IMR-90 (cell line): ENCODE measurements around the gene HNRNPR. TPM values are rescaled to one million over a fixed set of nuclear protein-coding genes. Genes with fewer than 3 reads are reported as not detected.
A peak's percentile ranks its signal among the peaks of the same experiment; 100 is the strongest.

Source experiments
- ATAC-seq: fragments of 200-7000 bp; cut with Tn5 transposase; 2 replicates; pipeline ENCODE4 v1.9.1; 2020; ENCODE audit warnings: low read depth, mild to moderate bottlenecking, moderate library complexity
- BruUV-seq: library from RNA; stranded (reverse); fragments of 400-500 nt; replicated peaks from 2 replicates; lab custom pipeline; 2021; lab: Mats Ljungman, UMichigan
- CTCF ChIA-PET: fragments of 300-600 bp; formaldehyde crosslinking; extraction: SDS; loops from one replicate; lab custom pipeline; 2021; ENCODE audit warnings: antibody characterized with exemption; lab: Yijun Ruan, JAX
- POLR2A ChIA-PET: fragments of 300-600 bp; sonication (Branson Sonifier 250); formaldehyde crosslinking; loops from one replicate; lab custom pipeline; 2022; ENCODE audit warnings: antibody characterized with exemption; ENCODE audit not compliant: unreplicated experiment; lab: Charles Lee
- DNase-seq: peaks from one replicate; pipeline ENCODE4 v3.0.0; 2013
- H2AFZ ChIP-seq: replicated peaks from 2 replicates; pipeline ENCODE3; 2013; ENCODE audit warnings: low read length, mild to moderate bottlenecking; ENCODE audit not compliant: poor library complexity
- H2AK5ac ChIP-seq: 2 replicates; pipeline ENCODE4 v1.6.1; 2013; ENCODE audit warnings: low read depth, low read length, inconsistent platforms
- H2AK9ac ChIP-seq: replicated peaks from 2 replicates; pipeline ENCODE3; 2013; ENCODE audit warnings: mild to moderate bottlenecking, low read depth, low read length, moderate library complexity; ENCODE audit not compliant: poor library complexity
- H2BK120ac ChIP-seq: 2 replicates; pipeline ENCODE4 v1.6.1; 2013; ENCODE audit warnings: low read depth, low read length, inconsistent platforms
- H2BK15ac ChIP-seq: 3 replicates; pipeline ENCODE4 v1.6.1; 2013; ENCODE audit warnings: low read depth, low read length, inconsistent platforms
- H2BK20ac ChIP-seq: 2 replicates; pipeline ENCODE4 v1.6.1; 2013; ENCODE audit warnings: low read depth, mild to moderate bottlenecking, inconsistent platforms, low read length, moderate library complexity
- H2BK5ac ChIP-seq: 2 replicates; pipeline ENCODE4 v1.6.1; 2013; ENCODE audit warnings: mild to moderate bottlenecking, low read depth, low read length, inconsistent platforms; ENCODE audit not compliant: poor library complexity, severe bottlenecking
- H3K14ac ChIP-seq: replicated peaks from 2 replicates; pipeline ENCODE4 v1.6.1; 2013; ENCODE audit warnings: low read depth, low read length, inconsistent platforms
- H3K18ac ChIP-seq: 2 replicates; pipeline ENCODE4 v1.6.1; 2013; ENCODE audit warnings: low read depth, low read length, control low read depth
- H3K23ac ChIP-seq: 2 replicates; pipeline ENCODE4 v1.6.1; 2013; ENCODE audit warnings: low read depth, low read length, inconsistent platforms
- H3K27ac ChIP-seq: 2 replicates; pipeline ENCODE4 v1.5.1; 2013; ENCODE audit warnings: mild to moderate bottlenecking, control low read depth, low read length; ENCODE audit not compliant: insufficient read depth
- H3K27me3 ChIP-seq: 2 replicates; pipeline ENCODE4 v1.6.1; 2013; ENCODE audit warnings: low read length; ENCODE audit not compliant: control insufficient read depth, insufficient read depth
- H3K36me3 ChIP-seq: 2 replicates; pipeline ENCODE4 v1.6.1; 2013; ENCODE audit warnings: low read length, mixed read lengths; ENCODE audit not compliant: control insufficient read depth, insufficient read depth
- H3K4ac ChIP-seq: 2 replicates; pipeline ENCODE4 v1.6.1; 2013; ENCODE audit warnings: low read depth, low read length, inconsistent platforms
- H3K4me1 ChIP-seq: 2 replicates; pipeline ENCODE4 v1.6.1; 2013; ENCODE audit warnings: low read length, mixed read lengths; ENCODE audit not compliant: control insufficient read depth, insufficient read depth
- H3K4me2 ChIP-seq: 2 replicates; pipeline ENCODE4 v1.6.1; 2013; ENCODE audit warnings: low read depth, mild to moderate bottlenecking, control low read depth, low read length, moderate library complexity
- H3K4me3 ChIP-seq: 2 replicates; pipeline ENCODE4 v1.5.1; 2013; ENCODE audit warnings: low read depth, mild to moderate bottlenecking, control low read depth, low read length, moderate library complexity; ENCODE audit not compliant: insufficient read depth
- H3K56ac ChIP-seq: 2 replicates; pipeline ENCODE4 v1.6.1; 2013; ENCODE audit warnings: low read length, inconsistent platforms; ENCODE audit not compliant: insufficient read depth; ENCODE audit errors: extremely low read depth
- H3K79me1 ChIP-seq, 2 experiments: 2 replicates each; pipeline ENCODE4 v1.6.1; 2013; ENCODE audit warnings: low read length in 2 of 2, inconsistent platforms in 1 of 2, low read depth in 1 of 2
- H3K9ac ChIP-seq: 2 replicates; pipeline ENCODE4 v1.6.1; 2013; ENCODE audit warnings: low read depth, low read length, control low read depth
- H3K9me1 ChIP-seq: 2 replicates; pipeline ENCODE4 v1.6.1; 2013; ENCODE audit warnings: low read length, inconsistent platforms; ENCODE audit not compliant: insufficient read depth
- H3K9me3 ChIP-seq: 2 replicates; pipeline ENCODE4 v1.6.1; 2013; ENCODE audit warnings: low read length; ENCODE audit not compliant: control insufficient read depth, insufficient read depth
- H4K20me1 ChIP-seq: 2 replicates; pipeline ENCODE4 v1.6.1; 2013; ENCODE audit warnings: low read length, inconsistent platforms; ENCODE audit not compliant: insufficient read depth
- H4K5ac ChIP-seq: 2 replicates; pipeline ENCODE4 v1.6.1; 2013; ENCODE audit warnings: mild to moderate bottlenecking, low read depth, low read length, control low read depth
- H4K8ac ChIP-seq, 2 experiments: 2 replicates each; pipeline ENCODE4 v1.6.1; 2013; ENCODE audit warnings: low read depth in 2 of 2, low read length in 2 of 2, control low read depth in 1 of 2, inconsistent platforms in 1 of 2
- H4K91ac ChIP-seq: 2 replicates; pipeline ENCODE4 v1.6.1; 2013; ENCODE audit warnings: low read depth, low read length, inconsistent platforms; ENCODE audit not compliant: insufficient read depth
- ELK1 ChIP-seq: fragments of 150-350 bp; IDR thresholded peaks from 2 replicates; pipeline ENCODE4 v1.6.1; 2016; ENCODE audit warnings: low read depth, mild to moderate bottlenecking, low read length, moderate library complexity, borderline replicate concordance
- MAZ ChIP-seq: IDR thresholded peaks from 2 replicates; pipeline ENCODE4 v1.6.1; 2012; ENCODE audit warnings: low read depth, mild to moderate bottlenecking, low read length, improper control_type of control experiment, moderate library complexity, borderline replicate concordance
- POLR2A ChIP-seq: IDR thresholded peaks from 2 replicates; pipeline ENCODE4 v1.6.1; 2012; ENCODE audit warnings: mild to moderate bottlenecking, low read depth, low read length
- RCOR1 ChIP-seq: IDR thresholded peaks from 2 replicates; pipeline ENCODE4 v1.6.1; 2012; ENCODE audit warnings: mild to moderate bottlenecking, low read length, improper control_type of control experiment; ENCODE audit not compliant: insufficient replicate concordance
- WGBS, 2 experiments: methylation state at CpG; one replicate each; pipeline versions ENCODE4 v1.1.5 to v1.1.7; 2013; ENCODE audit warnings: missing lambda C conversion rate in 2 of 2; ENCODE audit not compliant: insufficient read length in 1 of 2; ENCODE audit errors: extremely low coverage in 2 of 2; 5-methylcytosine and 5-hydroxymethylcytosine counted together
- dilution Hi-C: fragments of 300-500 bp; cut with HindIII; formaldehyde crosslinking; loops from one replicate; pipeline ENCODE4 v1.14.3; 2018; ENCODE audit warnings: low sequenced_read_pairs; ENCODE audit not compliant: unreplicated experiment
- in situ Hi-C: fragments of 300-500 bp; cut with MboI; formaldehyde crosslinking; loops from 3 replicates; pipeline ENCODE4 v1.14.3; 2019; ENCODE audit warnings: low sequenced_read_pairs, inconsistent platforms, mixed read lengths
- intact Hi-C: fragments of 100-400 bp; cut with micrococcal nuclease; formaldehyde crosslinking; loops from 2 replicates; pipeline ENCODE4 v1.10.0; 2022
- polyA plus RNA-seq, 3 experiments: library from polyadenylated mRNA; depleted of rRNA; stranded (reverse); fragments of >200 nt; gene quantifications; 2 replicates each; pipeline ENCODE4 v1.2.3, GENCODE V29; 2012; ENCODE audit warnings: low replicate concordance in 1 of 3
- total RNA-seq: library from RNA; depleted of rRNA; stranded (reverse); fragments of >200 nt; gene quantifications from 2 replicates; pipeline ENCODE4 v1.2.3, GENCODE V29; 2012

HNRNPR gene
- total and polyA plus RNA-seq, 2 of the 4 experiments (the other 2 are of a cell fraction) = 99.7 to 111 TPM

GRCh38 chr1:23369335-23370013 lies 25.4 kb upstream of the HNRNPR start, which contains the start of gene ZNF436:
TSS of gene ZNF436 (minus strand) at chr1:23369836. CDS start at chr1:23368005, 1,831 bp downstream.
- peak within 1 kb of the TSS; percentile 97 for H3K56ac ChIP-seq
- H3K14ac ChIP-seq = peak within 1 kb of the TSS; percentile 99
- ChIA-PET POLR2A (no interaction called here), CTCF (interaction anchor here (0.5 to 1.5 kb wide), 3 partner anchors 34 to 173 kb away, joined by 3 to 8 read pairs (median 3); no protein-coding TSS in a partner anchor)
- peak within 1 kb of the TSS; percentile 98 for H4K91ac ChIP-seq
- H3K9me3 ChIP-seq = peaks cover 4% of the 10 kb centered on the region
- peak within 1 kb of the TSS; percentile 91 for H4K5ac ChIP-seq
- peak within 1 kb of the TSS; percentile 89; the same call in 1 of the 3 replicates for H2BK15ac ChIP-seq
- TF ChIP-seq POLR2A (peak; percentile 50), MAZ (no peak; the same call in 1 of the 2 replicates), ELK1 (no peak), RCOR1 (no peak)
- H3K27me3 ChIP-seq = no peaks in the 10 kb centered on the region
- intact Hi-C loops = loop anchor here (1.0 kb wide), 1 partner anchor 35 kb away; no protein-coding TSS in a partner anchor
- H3K23ac ChIP-seq = peak within 1 kb of the TSS; percentile 99
- H2AK9ac ChIP-seq = peak within 1 kb of the TSS; percentile 97
- H2BK120ac ChIP-seq = peak within 1 kb of the TSS; percentile 86
- H3K36me3 ChIP-seq = peaks cover 10% of the 10 kb centered on the region; the same call in 1 of the 2 replicates
- peaks cover 35 to 57% of the 10 kb centered on the region in 2 experiments for H3K79me1 ChIP-seq
- 2% methylated on average over 10 of the region's 29 CpGs; no CpG with 5 or more reads in 1 of the 2 experiments for WGBS, 2 experiments
- peak within 1 kb of the TSS; percentile 95 for H3K27ac ChIP-seq
- peaks cover 9% of the 10 kb centered on the region for H3K9me1 ChIP-seq
- H3K18ac ChIP-seq = peak within 1 kb of the TSS; percentile 86
- BruUV-seq = no TSS peak
- H2BK5ac ChIP-seq = peak within 1 kb of the TSS; percentile 86
- dilution Hi-C loops = no loop called here
- H4K8ac ChIP-seq = peak within 1 kb of the TSS; percentile 99
- H2AFZ ChIP-seq = peak within 1 kb of the TSS; percentile 92
- H3K4me1 ChIP-seq = peaks cover 15% of the 10 kb centered on the region
- in situ Hi-C loops = no loop called here
- peak within 1 kb of the TSS; percentile 99 for H3K4ac ChIP-seq
- H3K9ac ChIP-seq = peak within 1 kb of the TSS; percentile 93
- ATAC-seq (peak; percentile 2; the same call in 1 of the 2 replicates), DNase-seq (peak; percentile 83)
- H3K4me2 ChIP-seq = peak within 1 kb of the TSS; percentile 89
- H4K20me1 ChIP-seq = no peaks in the 10 kb centered on the region
- peak within 1 kb of the TSS; percentile 67 for H3K4me3 ChIP-seq
- H2AK5ac ChIP-seq = peak within 1 kb of the TSS; percentile 96
- peak within 1 kb of the TSS; percentile 79 for H2BK20ac ChIP-seq
